Ishikawa (cell line): ENCODE data around the gene CTNNA3.

Experiments used
- CEBPB ChIP-seq: IDR thresholded peaks from 2 replicates; pipeline ENCODE4 v1.6.1; 2012
- CREB1 ChIP-seq: IDR thresholded peaks from 2 replicates; pipeline ENCODE4 v1.6.1; 2012; ENCODE audit warnings: low read depth
- EGR1 ChIP-seq: IDR thresholded peaks from 2 replicates; pipeline ENCODE4 v1.6.1; 2012
- EP300 ChIP-seq: IDR thresholded peaks from 2 replicates; pipeline ENCODE4 v1.6.1; 2012; ENCODE audit warnings: borderline replicate concordance
- FOXM1 ChIP-seq: IDR thresholded peaks from 2 replicates; pipeline ENCODE4 v1.6.1; 2012; ENCODE audit warnings: low read depth, borderline replicate concordance
- MAX ChIP-seq: IDR thresholded peaks from 2 replicates; pipeline ENCODE4 v1.6.1; 2012
- NFIC ChIP-seq: IDR thresholded peaks from 2 replicates; pipeline ENCODE4 v1.6.1; 2012
- RAD21 ChIP-seq: IDR thresholded peaks from 2 replicates; pipeline ENCODE4 v1.6.1; 2012; ENCODE audit warnings: low read depth
- REST ChIP-seq: IDR thresholded peaks from 2 replicates; pipeline ENCODE4 v1.6.1; 2012; ENCODE audit warnings: low read depth, mild to moderate bottlenecking
- TAF1 ChIP-seq: IDR thresholded peaks from 2 replicates; pipeline ENCODE4 v1.6.1; 2012; ENCODE audit warnings: low read depth, mild to moderate bottlenecking
- TCF12 ChIP-seq: IDR thresholded peaks from 2 replicates; pipeline ENCODE4 v1.6.1; 2012; ENCODE audit warnings: low read depth
- TEAD4 ChIP-seq: IDR thresholded peaks from 2 replicates; pipeline ENCODE4 v1.6.1; 2012
- USF1 ChIP-seq: IDR thresholded peaks from 2 replicates; pipeline ENCODE4 v1.6.1; 2012
- YY1 ChIP-seq: IDR thresholded peaks from 2 replicates; pipeline ENCODE4 v1.6.1; 2012; ENCODE audit warnings: low read depth
- ZBTB7A ChIP-seq: IDR thresholded peaks from 2 replicates; pipeline ENCODE4 v1.6.1; 2012; ENCODE audit warnings: low read depth

The CTNNA3 gene

GRCh38 chr10:66695046-66695445, 1000.9 kb downstream of the CTNNA3 start:
- TF ChIP-seq CREB1: no peak
- no peak for TF ChIP-seq EP300
- no peak for TF ChIP-seq ZBTB7A
- TF ChIP-seq CEBPB: no peak
- no peak for TF ChIP-seq TEAD4
- no peak for TF ChIP-seq RAD21
- no peak for TF ChIP-seq NFIC
- no peak for TF ChIP-seq TAF1
- no peak for TF ChIP-seq YY1
- no peak for TF ChIP-seq REST
- TF ChIP-seq MAX: no peak
- TF ChIP-seq FOXM1: no peak
- no peak for TF ChIP-seq USF1
- TF ChIP-seq TCF12: no peak
- no peak for TF ChIP-seq EGR1

- TF ChIP-seq FOXM1: no peak
- TF ChIP-seq CREB1: no peak
- no peak for TF ChIP-seq YY1
- TF ChIP-seq TCF12: no peak
- no peak for TF ChIP-seq TEAD4
- no peak for TF ChIP-seq CEBPB
- no peak for TF ChIP-seq TAF1
- TF ChIP-seq USF1: no peak
- TF ChIP-seq ZBTB7A: no peak
- TF ChIP-seq EGR1: no peak
- TF ChIP-seq EP300: no peak
- no peak for TF ChIP-seq MAX
- TF ChIP-seq REST: no peak
- no peak for TF ChIP-seq NFIC
- no peak for TF ChIP-seq RAD21
Observed at GRCh38 chr10:66684581-66684980, 1011.4 kb downstream of the CTNNA3 start.

GRCh38 chr10:66680886-66681285, 1015.1 kb downstream of the CTNNA3 start:
- TF ChIP-seq TAF1 (no peak), TCF12 (no peak), YY1 (no peak), EP300 (no peak), FOXM1 (no peak), CREB1 (no peak), TEAD4 (no peak), ZBTB7A (no peak), EGR1 (no peak), USF1 (no peak), MAX (no peak)

GRCh38 chr10:66678521-66678920, 1017.5 kb downstream of the CTNNA3 start:
- TF ChIP-seq CREB1: no peak
- no peak for TF ChIP-seq ZBTB7A
- TF ChIP-seq NFIC: no peak
- TF ChIP-seq TEAD4: no peak
- no peak for TF ChIP-seq USF1
- TF ChIP-seq REST: no peak
- TF ChIP-seq CEBPB: no peak
- TF ChIP-seq EGR1: no peak
- no peak for TF ChIP-seq MAX
- TF ChIP-seq YY1: no peak
- no peak for TF ChIP-seq TAF1
- TF ChIP-seq TCF12: no peak
- TF ChIP-seq EP300: no peak
- no peak for TF ChIP-seq FOXM1
- no peak for TF ChIP-seq RAD21
